GM18517 (cell line): Measurements from ENCODE around the gene CHCHD10.
"Not testable (repeated sequence)": the region's sequence is repeated elsewhere in the genome, so short reads cannot be mapped to it uniquely, and the experiment has no call there.

Source experiments
- ATAC-seq: cut with Tn5 transposase; IDR thresholded peaks from one replicate; pipeline ENCODE4 v1.9.1; 2021; ENCODE audit warnings: mild to moderate bottlenecking, moderate library complexity; ENCODE audit not compliant: unreplicated experiment

Gene CHCHD10

DNA sequence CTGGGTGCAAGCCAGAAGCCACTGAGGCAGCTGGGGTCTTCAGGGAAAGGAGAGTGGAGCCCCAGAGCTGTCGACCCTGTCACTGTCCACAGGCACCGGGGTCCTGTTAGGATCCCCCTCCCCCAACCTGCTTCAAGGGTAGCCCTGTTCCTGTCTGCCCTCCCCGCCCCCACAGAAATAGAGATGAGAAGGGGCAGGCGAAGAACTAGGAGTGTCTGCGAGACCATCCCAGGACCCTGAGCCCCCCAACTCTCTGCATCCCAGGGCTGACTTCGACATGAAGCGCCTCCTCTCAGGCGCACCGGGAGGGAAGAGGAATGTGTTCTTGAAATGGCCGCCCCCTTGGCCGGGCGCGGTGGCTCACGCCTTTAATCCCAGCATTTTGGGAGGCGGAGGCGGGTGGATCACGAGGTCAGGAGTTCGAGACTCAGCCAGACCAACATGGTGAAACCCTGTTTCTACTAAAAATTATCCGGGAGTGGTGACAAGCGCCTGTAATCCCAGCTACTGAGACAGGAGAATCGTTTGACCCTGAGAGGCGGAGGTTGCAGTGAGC, 16.3 kb downstream of the CHCHD10 start:
- no peak for ATAC-seq

DNA sequence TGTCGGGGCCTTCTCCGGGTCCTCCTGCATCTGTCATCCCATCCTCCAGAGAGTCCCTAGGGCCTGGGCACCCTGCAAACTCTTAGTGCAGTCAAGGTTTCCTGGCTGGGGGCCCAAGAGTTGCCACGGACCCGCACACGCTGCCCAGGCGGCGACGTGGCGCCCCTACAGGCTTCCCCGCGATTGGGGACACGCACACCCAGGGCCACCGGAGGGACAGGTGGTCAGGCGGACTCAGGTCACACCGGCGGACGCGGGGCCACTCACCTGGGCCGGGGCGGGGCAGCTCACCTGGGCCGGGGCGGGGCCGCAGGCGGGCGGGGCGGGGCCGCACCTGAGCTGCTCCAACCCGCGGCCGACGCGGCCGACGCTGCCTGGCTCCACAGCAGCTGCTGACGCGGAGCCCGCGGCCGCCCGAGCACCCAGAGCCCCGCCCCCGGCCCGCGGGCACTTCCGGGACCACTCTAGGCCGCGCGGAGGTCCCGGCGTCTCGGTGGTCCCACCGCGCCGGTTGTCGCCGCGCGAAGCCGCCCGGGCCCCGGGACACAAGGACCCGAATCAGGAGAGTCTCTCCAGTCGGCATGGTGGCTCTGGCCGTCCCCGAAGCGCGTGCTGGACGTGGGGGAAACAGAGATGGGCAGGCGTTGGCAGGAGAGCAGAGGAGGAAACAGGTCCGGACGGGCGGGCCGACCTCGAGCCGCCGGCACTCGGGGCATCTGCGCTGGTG, 16.9 kb downstream of the CHCHD10 start, which contains the start of gene ZNF70:
TSS of gene ZNF70 (minus strand) at position 399 of the 727 bp plus-strand sequence. CDS start 5,972 bp downstream, outside the sequence.
- peak; percentile 60 for ATAC-seq

DNA sequence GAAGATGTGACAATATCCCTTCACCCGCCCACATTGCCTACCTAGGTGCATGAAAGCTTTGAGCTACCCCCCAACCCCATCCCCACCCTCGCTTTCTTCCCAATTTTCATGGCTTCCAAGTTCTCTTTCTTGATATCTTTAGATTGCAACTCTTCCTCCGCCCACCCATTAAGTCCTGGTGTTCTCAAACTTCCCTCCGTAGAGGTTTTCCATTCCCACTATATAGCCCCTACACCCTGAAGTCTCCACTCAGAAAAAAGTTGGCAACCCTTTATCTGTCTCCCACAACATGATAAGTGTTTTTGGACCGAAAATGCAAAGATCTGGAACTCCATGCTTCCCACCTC, 17.4 kb downstream of the CHCHD10 start:
- no peak for ATAC-seq

GRCh38 chr22:23749841-23750301, 17.9 kb downstream of the CHCHD10 start:
- ATAC-seq: no peak

DNA sequence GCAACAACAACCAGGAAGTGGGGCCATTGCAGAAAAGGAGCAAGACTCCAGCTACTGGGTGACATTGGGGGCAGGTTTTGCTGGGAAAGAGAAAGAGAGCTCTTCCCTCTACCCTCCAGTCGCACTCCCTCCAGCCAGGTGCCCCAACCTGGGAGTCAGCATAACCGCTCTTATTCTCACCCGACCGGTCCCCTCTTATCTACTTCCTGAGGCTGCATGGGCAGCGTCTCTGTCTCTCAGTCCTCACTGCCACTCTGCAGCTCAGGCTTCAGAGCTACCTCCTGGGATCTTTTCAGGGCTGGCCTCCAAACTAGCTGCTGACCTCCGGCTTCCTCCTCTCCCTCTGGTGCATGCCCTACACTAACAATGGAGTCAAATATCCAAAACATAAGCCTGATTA, 22.0 kb downstream of the CHCHD10 start:
- ATAC-seq: no peak

- ATAC-seq: no peak
These were observed 23.3 kb downstream of the CHCHD10 start for GRCh38 chr22:23744485-23744884.

DNA sequence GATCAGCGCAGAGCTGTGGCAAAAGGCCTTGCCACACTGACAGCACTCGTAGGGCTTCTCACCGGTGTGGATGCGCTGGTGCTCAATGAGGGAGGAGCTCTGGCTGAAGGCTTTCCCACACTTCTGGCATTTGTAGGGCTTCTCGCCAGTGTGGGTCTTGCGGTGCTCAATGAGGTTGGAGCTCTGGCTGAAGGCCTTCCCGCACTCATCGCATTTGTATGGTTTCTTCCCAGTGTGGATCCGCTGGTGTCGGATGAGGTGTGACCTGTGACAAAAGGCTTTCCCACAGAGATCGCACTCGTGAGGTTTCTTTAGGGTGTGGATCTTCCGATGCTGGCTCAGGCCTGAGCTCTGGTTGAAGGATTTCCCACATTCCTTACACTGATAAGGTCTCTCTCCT, 23.8 kb downstream of the CHCHD10 start:
- no peak for ATAC-seq

- no peak for ATAC-seq
These were observed 24.5 kb downstream of the CHCHD10 start for GRCh38 chr22:23743303-23743705.

DNA sequence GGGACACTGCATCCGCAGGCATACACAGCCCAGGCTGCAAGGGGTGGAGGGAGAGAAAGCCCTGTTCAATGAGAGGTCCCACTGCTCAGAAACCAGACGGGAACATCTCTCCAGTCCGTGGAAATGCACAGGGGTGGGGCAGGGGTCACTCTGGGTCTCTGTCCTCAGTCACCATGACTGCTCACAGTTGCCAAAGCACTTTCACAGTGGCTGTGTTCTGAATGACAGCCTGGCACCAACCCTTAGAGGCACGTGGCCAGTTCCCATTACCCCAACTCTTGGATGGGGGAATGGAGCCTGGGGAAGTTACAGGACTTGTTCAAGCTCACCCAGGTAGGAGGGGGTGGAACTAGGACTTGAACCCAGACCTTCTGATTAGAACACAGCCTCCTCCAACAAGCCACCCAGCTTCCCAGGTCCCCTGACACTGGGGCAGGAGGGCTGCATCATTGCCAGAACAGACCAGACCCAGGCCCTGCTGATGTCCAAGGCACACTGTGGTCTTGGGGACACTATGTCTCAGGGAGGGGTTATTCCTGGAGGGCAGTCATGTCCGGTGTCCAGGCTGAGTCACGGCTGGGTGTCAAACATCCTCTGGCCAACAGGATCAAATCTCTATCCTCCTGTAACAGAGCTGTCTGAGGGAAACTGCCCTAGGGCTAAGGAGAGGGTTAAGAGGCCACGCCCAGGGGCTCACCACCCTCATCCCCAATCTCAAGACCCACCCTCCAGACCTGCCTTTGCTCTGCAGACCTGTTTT, 25.1 kb downstream of the CHCHD10 start:
- ATAC-seq: no peak

- ATAC-seq: no peak
These were observed 30.1 kb downstream of the CHCHD10 start for GRCh38 chr22:23737696-23738095.

- not testable (repeated sequence) for ATAC-seq
These were observed 39.7 kb downstream of the CHCHD10 start for GRCh38 chr22:23728108-23728507.

GRCh38 chr22:23722724-23723123, 45.0 kb downstream of the CHCHD10 start:
- ATAC-seq: no peak

DNA sequence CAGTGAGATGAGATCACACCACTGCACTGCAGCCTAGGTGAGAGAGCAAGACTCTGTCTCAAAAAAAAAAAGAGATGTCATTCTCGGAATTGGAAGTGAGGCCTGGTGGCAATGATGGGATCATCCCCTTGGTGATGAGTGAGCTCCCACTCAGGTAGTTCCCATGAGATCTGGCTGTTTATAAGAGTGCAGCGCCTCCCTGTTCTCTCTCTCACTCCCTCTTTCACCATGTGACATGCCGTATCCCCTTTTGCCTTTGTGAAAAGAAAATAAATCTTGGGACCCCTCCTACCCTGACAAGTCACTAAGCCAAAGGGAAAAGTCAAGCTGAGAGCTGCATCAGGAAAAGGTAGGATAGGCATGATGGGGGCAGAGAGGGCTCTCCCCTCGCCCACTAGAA, 45.6 kb downstream of the CHCHD10 start:
- no peak for ATAC-seq

DNA sequence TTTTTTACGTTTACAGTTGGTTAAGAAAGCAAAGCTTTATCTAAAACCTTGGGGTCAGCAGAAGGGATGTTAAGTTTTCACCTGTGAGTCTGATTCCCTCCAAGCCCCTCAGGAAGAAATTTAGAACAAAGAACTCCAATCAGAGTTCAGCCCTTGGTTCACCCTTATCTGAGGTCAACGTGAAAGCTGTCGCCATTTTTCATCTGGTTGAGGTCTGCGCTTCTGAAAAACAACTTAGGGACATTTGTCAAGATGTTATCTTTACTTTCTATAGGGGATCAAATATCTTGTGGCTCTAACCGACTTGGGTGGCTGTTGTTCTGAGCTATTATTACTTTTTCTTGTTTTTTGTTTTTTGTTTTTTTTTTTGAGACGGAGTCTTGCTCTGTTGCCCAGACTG, 46.9 kb downstream of the CHCHD10 start:
- no peak for ATAC-seq

- no peak for ATAC-seq
These were observed 49.2 kb downstream of the CHCHD10 start for GRCh38 chr22:23718371-23719165.

- peak; percentile 63 for ATAC-seq
These were observed 50.7 kb downstream of the CHCHD10 start for GRCh38 chr22:23716811-23717801.
